Mucosa of stomach (tissue), 1 donor: ENCODE measurements around the gene HGF.
"Not testable (repeated sequence)": the region's sequence is repeated elsewhere in the genome, so short reads cannot be mapped to it uniquely, and the experiment has no call there.

ENCODE experiments used
- H3K27me3 ChIP-seq: one replicate; pipeline ENCODE4 v1.7.0; 2013; ENCODE audit warnings: mild to moderate bottlenecking, low read length; ENCODE audit not compliant: control insufficient read depth, insufficient read depth
- H3K36me3 ChIP-seq: one replicate; pipeline ENCODE4 v1.7.0; 2013; ENCODE audit warnings: low read length; ENCODE audit not compliant: control insufficient read depth, insufficient read depth
- H3K4me1 ChIP-seq: one replicate; pipeline ENCODE4 v1.7.0; 2013; ENCODE audit warnings: mild to moderate bottlenecking, low read length; ENCODE audit not compliant: control insufficient read depth, insufficient read depth
- H3K4me3 ChIP-seq: one replicate; pipeline ENCODE4 v1.7.0; 2013; ENCODE audit warnings: low read length
- H3K9ac ChIP-seq: one replicate; pipeline ENCODE4 v1.7.0; 2013; ENCODE audit warnings: mild to moderate bottlenecking, low read length, moderate library complexity
- H3K9me3 ChIP-seq: one replicate; pipeline ENCODE4 v1.7.0; 2013; ENCODE audit warnings: mild to moderate bottlenecking, low read length, moderate library complexity; ENCODE audit not compliant: control insufficient read depth
- donor health status: Pancreatic carcinoma.

The HGF gene

DNA sequence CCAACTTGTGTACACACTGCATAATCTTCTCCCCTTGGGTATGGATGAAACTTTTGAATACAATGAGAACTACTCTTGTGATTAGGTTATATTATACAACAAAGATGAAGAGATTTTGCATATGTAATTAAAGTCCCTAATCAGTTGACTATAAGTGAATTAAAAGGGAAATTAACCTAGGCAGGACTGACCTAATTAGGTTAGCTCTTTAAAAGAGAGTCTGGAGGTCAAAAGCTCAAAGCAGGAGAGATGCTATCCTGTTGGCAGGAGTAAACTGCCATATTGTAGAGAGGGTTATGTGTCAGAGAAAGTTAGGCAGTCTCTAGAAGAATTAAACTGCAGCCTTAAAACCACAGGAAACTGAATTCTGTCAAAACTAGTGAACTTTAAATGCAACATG lies 29.4 kb downstream of the HGF start:
- Histone ChIP-seq H3K27me3 (no peaks in the 10 kb centered on the region), H3K9ac (no peak overlapping the region), H3K36me3 (no peaks in the 10 kb centered on the region), H3K4me1 (peaks cover 6% of the 10 kb centered on the region), H3K4me3 (no peak overlapping the region), H3K9me3 (no peaks in the 10 kb centered on the region)

DNA sequence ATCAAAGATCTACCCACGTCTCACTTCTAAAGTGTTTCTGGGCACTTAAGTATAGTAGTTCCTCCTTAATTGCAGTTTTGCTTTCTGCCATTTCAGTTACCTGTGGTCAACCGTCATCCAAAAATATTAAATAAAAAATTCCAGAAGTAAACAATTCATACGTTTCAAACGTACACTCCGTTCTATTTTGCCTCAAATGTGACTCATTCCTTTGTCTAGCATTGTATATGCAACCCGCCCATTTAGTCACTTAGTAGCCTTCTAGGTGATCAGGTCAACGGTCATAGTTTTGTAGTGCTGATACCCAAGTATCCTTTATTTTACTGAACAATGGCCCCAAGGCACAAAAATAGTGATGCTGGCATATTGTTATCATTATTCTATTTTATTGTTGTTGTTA lies 33.8 kb downstream of the HGF start:
- Histone ChIP-seq H3K36me3 (no peaks in the 10 kb centered on the region), H3K4me3 (no peak overlapping the region), H3K9me3 (no peaks in the 10 kb centered on the region), H3K4me1 (peaks cover 6% of the 10 kb centered on the region), H3K27me3 (no peaks in the 10 kb centered on the region), H3K9ac (no peak overlapping the region)

DNA sequence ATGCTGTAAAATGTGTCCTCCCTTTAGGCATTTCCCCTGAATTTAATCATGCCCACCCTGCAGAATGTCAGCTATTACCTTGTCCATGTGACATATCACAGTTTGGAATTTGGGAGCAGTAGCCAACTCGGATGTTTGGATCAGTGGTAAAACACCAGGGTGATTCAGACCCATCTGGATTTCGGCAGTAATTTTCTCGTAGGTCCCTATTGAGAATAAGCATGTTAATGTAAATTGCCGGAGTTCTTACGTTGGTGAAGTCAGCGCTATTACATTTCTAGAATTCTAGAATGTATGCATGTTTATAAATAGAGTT lies 44.1 kb downstream of the HGF start:
- H3K9me3 ChIP-seq: no peaks in the 10 kb centered on the region

DNA sequence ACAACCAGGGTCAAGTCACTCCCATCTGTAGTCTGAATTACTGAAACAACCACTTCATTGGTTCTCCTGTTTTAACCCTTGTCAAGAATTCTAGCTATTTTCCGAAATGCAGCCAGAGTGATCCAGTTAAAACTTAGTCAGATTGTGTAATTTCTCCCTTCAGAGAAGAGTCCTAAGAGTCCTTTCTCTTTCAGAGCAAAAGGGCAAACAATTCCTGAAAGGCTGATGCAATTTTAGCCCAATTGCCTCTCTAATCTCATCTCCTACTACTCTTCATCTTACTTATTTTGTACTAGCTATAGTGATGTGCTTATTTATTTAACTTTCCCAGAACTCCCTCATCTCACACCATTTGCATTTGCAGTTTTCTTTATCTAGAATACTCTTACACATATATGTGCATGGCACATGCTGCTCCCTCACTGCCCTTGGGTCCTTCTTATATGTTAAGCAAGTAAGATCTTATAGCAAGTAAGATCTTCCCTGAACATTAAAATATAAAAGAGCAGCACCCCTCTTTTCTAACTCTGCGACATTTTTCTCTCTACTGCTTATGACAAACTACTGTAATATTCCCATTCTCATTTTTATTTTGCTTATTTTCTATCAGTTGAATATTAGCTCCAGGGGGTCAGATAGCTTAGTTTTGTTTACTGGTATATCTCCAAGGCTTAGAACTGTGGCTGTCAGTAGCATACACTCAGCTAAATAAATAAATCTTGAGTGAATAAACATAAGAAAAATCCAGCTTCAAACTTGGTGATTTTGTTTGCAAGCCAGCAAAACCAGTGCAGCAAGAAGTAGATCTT lies 44.6 kb downstream of the HGF start:
- Histone ChIP-seq H3K4me3 (no peak overlapping the region), H3K9ac (no peak overlapping the region)

More for the DNA sequence above, 44.1 kb downstream of the HGF start:
- Histone ChIP-seq H3K4me1 (no peaks in the 10 kb centered on the region), H3K4me3 (no peak overlapping the region), H3K9ac (no peak overlapping the region), H3K36me3 (no peaks in the 10 kb centered on the region), H3K27me3 (no peaks in the 10 kb centered on the region)

DNA sequence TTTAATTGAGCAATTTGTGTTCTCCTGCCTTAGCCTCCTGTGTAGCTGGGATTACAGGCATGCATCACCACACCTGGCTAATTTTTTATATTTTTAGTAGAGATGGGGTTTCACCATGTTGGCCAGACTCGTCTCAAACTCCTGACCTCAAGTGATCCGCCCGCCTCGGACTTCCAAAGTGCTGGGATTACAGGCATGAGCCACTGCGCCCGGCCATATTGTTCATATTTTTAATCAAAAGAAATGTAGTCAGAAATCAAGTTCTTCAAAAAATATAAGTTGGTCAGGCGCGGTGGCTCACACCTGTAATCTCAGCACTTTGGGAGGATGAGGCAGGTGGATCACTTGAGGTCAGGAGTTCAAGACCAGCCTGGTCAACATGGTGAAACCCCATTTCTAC lies 47.6 kb downstream of the HGF start:
- H3K9me3 ChIP-seq, H3K36me3 ChIP-seq, H3K9ac ChIP-seq, H3K4me3 ChIP-seq, H3K4me1 ChIP-seq, H3K27me3 ChIP-seq: not testable (repeated sequence)

More for the DNA sequence above, 44.6 kb downstream of the HGF start:
- no peaks in the 10 kb centered on the region for H3K9me3 ChIP-seq
- no peaks in the 10 kb centered on the region for H3K27me3 ChIP-seq
- H3K36me3 ChIP-seq: no peaks in the 10 kb centered on the region
- H3K4me1 ChIP-seq: no peaks in the 10 kb centered on the region

DNA sequence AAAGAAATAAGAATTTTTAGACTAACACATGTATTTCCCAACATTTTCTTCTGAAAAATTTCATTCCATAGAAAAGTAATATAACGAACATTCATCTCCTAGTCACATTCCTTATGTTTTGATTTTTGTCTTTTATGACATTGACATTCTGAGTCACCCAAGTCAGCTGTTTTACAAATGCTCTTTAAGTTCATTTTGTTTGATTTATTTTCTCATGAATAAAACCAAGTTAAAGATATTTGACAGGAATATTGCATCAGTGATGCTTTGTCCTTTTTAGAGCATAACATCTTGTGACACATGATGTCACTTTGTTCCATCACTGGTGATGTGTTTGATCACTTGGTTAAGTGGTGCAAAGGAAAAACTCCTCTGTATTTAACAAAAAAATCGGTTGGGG lies 48.4 kb downstream of the HGF start:
- H3K4me1 ChIP-seq: no peaks in the 10 kb centered on the region
- H3K4me3 ChIP-seq: no peak overlapping the region
- H3K9ac ChIP-seq: no peak overlapping the region
- no peaks in the 10 kb centered on the region for H3K27me3 ChIP-seq
- H3K9me3 ChIP-seq: no peaks in the 10 kb centered on the region
- H3K36me3 ChIP-seq: no peaks in the 10 kb centered on the region

DNA sequence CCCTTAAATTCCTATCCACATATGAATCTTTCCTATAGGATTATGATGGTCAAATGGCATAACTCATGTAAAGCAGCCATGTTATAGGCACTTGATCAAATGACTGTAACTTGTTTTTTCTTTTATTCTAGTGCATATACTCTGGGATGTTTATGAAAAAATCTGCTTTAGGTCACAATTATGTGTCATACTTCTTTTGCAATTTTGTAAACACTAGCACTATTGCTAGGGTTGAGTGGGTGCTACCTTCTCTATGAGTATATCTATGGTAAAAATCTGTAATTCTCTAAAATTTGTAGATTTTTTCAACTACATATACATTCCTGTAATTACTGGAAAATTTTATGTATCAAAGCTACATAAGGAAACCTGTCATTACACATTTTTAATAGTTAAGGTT lies 50.0 kb downstream of the HGF start:
- H3K4me1 ChIP-seq: no peaks in the 10 kb centered on the region
- H3K9me3 ChIP-seq: no peaks in the 10 kb centered on the region
- H3K27me3 ChIP-seq: no peaks in the 10 kb centered on the region
- H3K9ac ChIP-seq: no peak overlapping the region
- no peaks in the 10 kb centered on the region for H3K36me3 ChIP-seq
- no peak overlapping the region for H3K4me3 ChIP-seq

DNA sequence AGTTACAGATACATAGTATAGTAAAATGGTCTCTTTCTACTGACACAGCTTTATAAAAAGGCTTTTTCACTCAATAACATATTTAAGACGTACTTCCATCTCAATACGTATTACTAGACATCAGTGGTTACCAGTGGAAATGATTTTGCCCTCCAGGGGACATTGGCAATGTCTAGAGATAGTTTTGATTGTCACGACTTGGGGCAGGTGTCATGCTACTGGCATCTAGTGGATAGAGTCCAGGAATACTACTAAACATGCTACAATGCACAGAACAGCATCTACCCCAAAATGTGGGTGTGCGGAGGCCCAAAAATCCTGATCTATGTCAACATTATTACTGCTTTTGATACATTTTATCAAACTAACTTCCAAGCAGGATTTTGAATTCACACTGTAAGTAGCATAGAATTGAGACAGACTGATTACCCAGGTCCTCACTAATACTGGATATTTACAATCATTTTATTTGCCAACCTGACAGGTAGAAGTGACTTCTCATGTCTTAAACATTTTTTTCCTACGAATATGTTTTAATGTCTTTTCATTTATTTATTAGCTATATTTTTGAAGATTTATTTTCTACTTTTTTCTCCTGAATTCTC lies 53.8 kb downstream of the HGF start:
- Histone ChIP-seq H3K27me3 (no peaks in the 10 kb centered on the region), H3K4me3 (no peak overlapping the region), H3K4me1 (no peaks in the 10 kb centered on the region), H3K9ac (no peak overlapping the region), H3K9me3 (no peaks in the 10 kb centered on the region), H3K36me3 (no peaks in the 10 kb centered on the region)

DNA sequence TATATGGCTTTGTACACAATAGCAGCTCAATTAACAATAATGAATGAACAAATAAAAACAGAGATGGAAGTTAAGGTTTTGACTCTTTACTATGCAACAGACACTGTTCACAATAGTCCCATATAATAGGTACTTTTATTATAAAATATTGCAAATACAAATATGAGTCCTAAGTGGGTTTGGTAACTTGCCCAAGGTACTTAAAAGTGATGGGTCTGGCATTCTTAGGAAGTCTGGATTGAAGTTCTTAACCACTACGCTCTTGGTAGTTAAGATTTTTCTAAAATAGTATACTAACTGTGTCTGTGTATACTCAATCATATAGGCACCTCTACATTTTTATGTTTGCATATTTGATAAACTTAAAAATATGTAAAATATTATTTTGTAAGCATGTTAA lies 55.5 kb downstream of the HGF start:
- Histone ChIP-seq H3K4me1 (no peaks in the 10 kb centered on the region), H3K27me3 (no peaks in the 10 kb centered on the region), H3K9ac (no peak overlapping the region), H3K36me3 (no peaks in the 10 kb centered on the region), H3K4me3 (no peak overlapping the region), H3K9me3 (no peaks in the 10 kb centered on the region)

DNA sequence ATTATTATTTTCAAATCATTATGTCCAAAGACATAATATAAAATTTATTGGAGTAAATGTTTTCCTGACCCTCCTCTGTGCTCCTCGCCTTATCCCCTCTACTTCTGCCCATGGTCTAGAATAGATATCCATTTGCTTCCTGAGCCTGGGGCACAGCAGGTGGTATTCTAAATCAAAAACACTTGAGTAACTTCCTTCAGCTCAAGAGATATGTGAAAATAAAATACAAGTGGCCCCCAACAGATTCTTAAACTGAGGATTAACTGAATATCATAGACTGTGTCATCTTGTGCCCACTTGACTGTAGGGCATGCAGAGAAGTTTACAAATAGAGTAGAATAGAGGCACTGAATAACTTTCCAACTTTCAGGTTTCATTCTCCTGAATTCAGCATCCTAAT lies 59.1 kb downstream of the HGF start:
- Histone ChIP-seq H3K27me3 (no peaks in the 10 kb centered on the region), H3K36me3 (no peaks in the 10 kb centered on the region), H3K4me1 (no peaks in the 10 kb centered on the region), H3K9ac (no peak overlapping the region), H3K4me3 (no peak overlapping the region), H3K9me3 (no peaks in the 10 kb centered on the region)

DNA sequence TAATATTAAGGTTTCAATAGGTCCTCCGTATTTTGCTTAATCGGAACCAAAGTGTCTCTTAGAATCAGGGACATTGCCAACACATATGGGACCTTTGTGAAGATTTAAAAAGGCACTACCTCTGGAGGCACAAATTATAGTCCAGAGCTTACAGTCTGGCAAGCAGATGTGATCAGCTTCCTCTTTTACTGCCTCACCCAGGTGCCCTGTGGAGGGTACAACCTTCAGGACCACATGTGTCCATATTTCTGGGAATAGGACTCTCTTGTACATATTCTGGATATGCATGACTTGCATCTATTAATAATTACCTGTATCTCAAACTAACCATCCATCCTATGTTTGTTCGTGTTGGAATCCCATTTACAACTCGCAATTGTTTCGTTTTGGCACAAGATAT lies 60.0 kb downstream of the HGF start:
- H3K4me3 ChIP-seq: no peak overlapping the region
- H3K9me3 ChIP-seq: no peaks in the 10 kb centered on the region
- H3K9ac ChIP-seq: no peak overlapping the region

DNA sequence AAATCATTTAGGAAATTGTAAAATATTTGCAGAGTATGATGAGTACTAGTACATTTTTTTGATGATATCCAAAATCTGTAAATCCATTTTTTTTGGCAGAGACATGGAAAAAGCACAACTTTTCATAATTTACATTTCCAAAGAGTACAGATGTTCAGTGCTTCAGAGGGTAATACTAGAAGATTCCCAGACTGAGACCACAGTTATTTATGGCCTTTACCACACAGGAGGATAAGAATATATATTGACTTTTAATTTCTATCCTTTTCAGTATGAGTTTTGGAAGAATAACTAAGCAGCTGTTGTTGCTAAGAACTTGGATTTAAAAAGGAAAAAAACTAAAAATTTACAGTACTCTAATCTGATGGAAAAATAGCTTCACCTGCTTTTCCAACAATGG lies 61.9 kb downstream of the HGF start:
- H3K9ac ChIP-seq: no peak overlapping the region
- no peaks in the 10 kb centered on the region for H3K9me3 ChIP-seq
- H3K4me1 ChIP-seq: no peaks in the 10 kb centered on the region
- no peak overlapping the region for H3K4me3 ChIP-seq
- no peaks in the 10 kb centered on the region for H3K36me3 ChIP-seq
- H3K27me3 ChIP-seq: no peaks in the 10 kb centered on the region

More for the DNA sequence above, 60.0 kb downstream of the HGF start:
- no peaks in the 10 kb centered on the region for H3K36me3 ChIP-seq
- H3K27me3 ChIP-seq: no peaks in the 10 kb centered on the region
- no peaks in the 10 kb centered on the region for H3K4me1 ChIP-seq
